H9 (cell line): ENCODE data around the gene CNNM1. TPM values are rescaled to one million over a fixed set of nuclear protein-coding genes. Genes with fewer than 3 reads are reported as not detected.
A peak's percentile ranks its signal among the peaks of the same experiment; 100 is the strongest.

Source experiments
- DNase-seq: peaks from one replicate; pipeline ENCODE4 v3.0.0-alpha.2; 2017
- H2AFZ ChIP-seq: one replicate; pipeline ENCODE4 v1.6.1; 2013; ENCODE audit warnings: mild to moderate bottlenecking, low read length, control low read depth, moderate library complexity
- H2AK5ac ChIP-seq: 2 replicates; pipeline ENCODE4 v1.6.1; 2013; ENCODE audit warnings: low read length, control low read depth, mixed read lengths; ENCODE audit not compliant: insufficient read length
- H2BK120ac ChIP-seq: one replicate; pipeline ENCODE4 v1.6.1; 2013; ENCODE audit warnings: low read depth, mild to moderate bottlenecking, low read length, control low read depth, inconsistent platforms; ENCODE audit not compliant: poor library complexity, severe bottlenecking
- H2BK12ac ChIP-seq: 2 replicates; pipeline ENCODE4 v1.6.1; 2013; ENCODE audit warnings: low read length, control low read depth, mixed read lengths, low read depth; ENCODE audit not compliant: insufficient read length
- H2BK15ac ChIP-seq: 2 replicates; pipeline ENCODE4 v1.6.1; 2013; ENCODE audit warnings: low read depth, low read length, control low read depth
- H2BK20ac ChIP-seq: one replicate; pipeline ENCODE4 v1.6.1; 2013; ENCODE audit warnings: low read depth, mild to moderate bottlenecking, low read length, control low read depth, inconsistent platforms; ENCODE audit not compliant: poor library complexity, severe bottlenecking
- H2BK5ac ChIP-seq: 2 replicates; pipeline ENCODE4 v1.6.1; 2013; ENCODE audit warnings: low read length, control low read depth, mixed read lengths; ENCODE audit not compliant: insufficient read length
- H3K14ac ChIP-seq: 2 replicates; pipeline ENCODE4 v1.6.1; 2013; ENCODE audit warnings: low read length, control low read depth; ENCODE audit not compliant: insufficient read depth
- H3K18ac ChIP-seq: 2 replicates; pipeline ENCODE4 v1.6.1; 2013; ENCODE audit warnings: low read depth, mild to moderate bottlenecking, mixed read lengths, low read length, control low read depth; ENCODE audit not compliant: insufficient read length
- H3K23ac ChIP-seq: 2 replicates; pipeline ENCODE4 v1.6.1; 2013; ENCODE audit warnings: low read length, control low read depth, mixed read lengths, low read depth; ENCODE audit not compliant: insufficient read length
- H3K23me2 ChIP-seq: 2 replicates; pipeline ENCODE4 v1.6.1; 2013; ENCODE audit warnings: low read depth, mild to moderate bottlenecking, mixed read lengths, low read length, control low read depth; ENCODE audit not compliant: insufficient read length, poor library complexity, severe bottlenecking
- H3K27ac ChIP-seq: 2 replicates; pipeline ENCODE4 v1.5.1; 2013; ENCODE audit warnings: low read length, control low read depth, mixed read lengths, low read depth; ENCODE audit not compliant: insufficient read length
- H3K27me3 ChIP-seq: 2 replicates; pipeline ENCODE4 v1.6.1; 2013; ENCODE audit warnings: low read length, control low read depth, inconsistent platforms; ENCODE audit not compliant: insufficient read depth
- H3K4ac ChIP-seq: 2 replicates; pipeline ENCODE4 v1.6.1; 2013; ENCODE audit warnings: low read depth, mild to moderate bottlenecking, control low read depth, inconsistent platforms, low read length, moderate library complexity
- H3K4me1 ChIP-seq: 2 replicates; pipeline ENCODE4 v1.6.1; 2013; ENCODE audit warnings: low read length, control low read depth, inconsistent platforms; ENCODE audit not compliant: insufficient read depth
- H3K4me2 ChIP-seq: 2 replicates; pipeline ENCODE4 v1.6.1; 2013; ENCODE audit warnings: low read length, control low read depth, mixed read lengths; ENCODE audit not compliant: insufficient read length, insufficient read depth
- H3K56ac ChIP-seq: 2 replicates; pipeline ENCODE4 v1.6.1; 2013; ENCODE audit warnings: low read depth, mild to moderate bottlenecking, mixed read lengths, low read length, control low read depth; ENCODE audit not compliant: insufficient read length
- H3K79me1 ChIP-seq: 2 replicates; pipeline ENCODE4 v1.6.1; 2013; ENCODE audit warnings: low read depth, mild to moderate bottlenecking, moderate library complexity, low read length, control low read depth, inconsistent platforms; ENCODE audit not compliant: insufficient read depth, poor library complexity, severe bottlenecking
- H3K79me2 ChIP-seq: 2 replicates; pipeline ENCODE4 v1.6.1; 2013; ENCODE audit warnings: low read length, control low read depth, inconsistent platforms; ENCODE audit not compliant: insufficient read depth
- H3K9ac ChIP-seq: 2 replicates; pipeline ENCODE4 v1.6.1; 2013; ENCODE audit warnings: low read length, control low read depth, mixed read lengths; ENCODE audit not compliant: insufficient read length; ENCODE audit errors: extremely low read depth
- H3K9me3 ChIP-seq: one replicate; pipeline ENCODE4 v1.6.1; 2013; ENCODE audit warnings: low read depth, low read length, inconsistent platforms; ENCODE audit not compliant: control insufficient read depth
- H3T11ph ChIP-seq: one replicate; pipeline ENCODE4 v1.6.1; 2013; ENCODE audit warnings: mild to moderate bottlenecking, low read length, control low read depth, inconsistent platforms
- H4K20me1 ChIP-seq: one replicate; pipeline ENCODE4 v1.6.1; 2013; ENCODE audit not compliant: control insufficient read depth, insufficient read length, insufficient read depth
- H4K5ac ChIP-seq: 2 replicates; pipeline ENCODE4 v1.6.1; 2013; ENCODE audit warnings: low read depth, mild to moderate bottlenecking, mixed read lengths, low read length, control low read depth; ENCODE audit not compliant: insufficient read length
- H4K8ac ChIP-seq: replicated peaks from 2 replicates; pipeline ENCODE4 v1.6.1; 2013; ENCODE audit warnings: low read length, control low read depth, mixed read lengths, low read depth; ENCODE audit not compliant: insufficient read length
- H4K91ac ChIP-seq: 2 replicates; pipeline ENCODE4 v1.6.1; 2013; ENCODE audit warnings: low read depth, mild to moderate bottlenecking, moderate library complexity, mixed read lengths, low read length, control low read depth; ENCODE audit not compliant: insufficient read length
- H3K27ac Mint-ChIP-seq, 3 experiments: 2 replicates in 2 of 3; 3 replicates in 1 of 3; pipeline ENCODE4 v1.8.0; 2020 to 2021; ENCODE audit warnings: mixed read lengths in 3 of 3, mild to moderate bottlenecking in 1 of 3, moderate library complexity in 1 of 3
- H3K27me3 Mint-ChIP-seq: 2 replicates; pipeline ENCODE4 v1.8.0; 2021; ENCODE audit warnings: low read depth, mild to moderate bottlenecking, moderate library complexity, mixed read lengths
- H3K36me3 Mint-ChIP-seq, 3 experiments: 2 replicates in 2 of 3; 3 replicates in 1 of 3; pipeline ENCODE4 v1.8.0; 2020 to 2021; ENCODE audit warnings: low read depth in 3 of 3, mixed read lengths in 3 of 3; ENCODE audit not compliant: insufficient read depth in 1 of 3
- H3K4me1 Mint-ChIP-seq, 2 experiments: 2 replicates each; pipeline ENCODE4 v1.8.0; 2020; ENCODE audit warnings: mixed read lengths in 2 of 2
- H3K4me3 Mint-ChIP-seq, 2 experiments: 2 replicates in 1 of 2; 3 replicates in 1 of 2; pipeline ENCODE4 v1.8.0; 2020 to 2021; ENCODE audit warnings: mild to moderate bottlenecking in 2 of 2, mixed read lengths in 2 of 2, moderate library complexity in 1 of 2
- H3K9me3 Mint-ChIP-seq, 2 experiments: 2 replicates in 1 of 2; 3 replicates in 1 of 2; pipeline ENCODE4 v1.8.0; 2020; ENCODE audit warnings: mild to moderate bottlenecking in 2 of 2, mixed read lengths in 2 of 2, moderate library complexity in 1 of 2
- WGBS: extraction: QIAGEN DNeasy Blood & Tissue Kit; methylation state at CpG from one replicate; pipeline ENCODE4 v1.1.7; 2013; ENCODE audit warnings: missing lambda C conversion rate, low lambda C conversion rate, mixed read lengths; ENCODE audit not compliant: insufficient read length; ENCODE audit errors: extremely low coverage; 5-methylcytosine and 5-hydroxymethylcytosine counted together
- total RNA-seq: library from RNA; stranded (reverse); gene quantifications from 2 replicates; pipeline ENCODE4 v1.2.1, GENCODE V29; 2021
- TF ChIP-seq, protein P1 (sequence below): fragments of 200-600 bp; sonication (generic); conservative IDR thresholded peaks from 3 replicates; pipeline ENCODE4 v1.8.0; 2021; ENCODE audit warnings: antibody characterized with exemption, mild to moderate bottlenecking

Gene CNNM1
- total RNA-seq, 1 experiment from 2014 or later = 0.35 TPM

DNA sequence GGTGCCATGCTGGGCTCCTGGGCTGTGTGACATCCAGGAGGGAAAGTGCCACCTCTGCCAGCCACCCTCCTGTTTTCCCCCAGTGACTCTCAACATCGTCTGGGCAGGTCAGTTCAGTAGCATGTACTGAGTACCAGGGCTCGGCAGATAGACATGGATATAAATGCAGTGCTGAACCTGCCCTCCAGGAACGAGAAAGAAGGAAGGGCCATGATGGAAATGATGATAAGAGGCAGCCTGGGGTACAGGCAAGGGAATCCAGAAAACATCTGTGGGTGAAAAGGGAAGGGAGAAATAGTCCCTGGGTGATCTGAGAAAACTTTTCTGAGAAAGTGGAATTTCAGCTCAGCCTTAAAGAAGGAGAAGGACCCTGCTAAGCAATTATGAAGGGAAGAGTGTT, 12.1 kb downstream of the CNNM1 start:
- Histone ChIP-seq H3K4me2 (no peak overlapping the region), H2BK120ac (no peak overlapping the region), H3K4ac (no peak overlapping the region), H2BK12ac (no peak overlapping the region), H3K4me1 (no peaks in the 10 kb centered on the region), H3K9me3 (no peaks in the 10 kb centered on the region), H2BK5ac (no peak overlapping the region), H4K5ac (no peak overlapping the region), H4K8ac (no peak overlapping the region), H4K91ac (no peak overlapping the region), H3K23ac (no peak overlapping the region), H2AK5ac (no peak overlapping the region), H3K14ac (no peak overlapping the region), H2AFZ (no peak overlapping the region), H3T11ph (no peak overlapping the region), H3K79me1 (no peaks in the 10 kb centered on the region), H3K9ac (no peak overlapping the region), H3K27me3 (no peaks in the 10 kb centered on the region), H2BK15ac (no peak overlapping the region), H3K23me2 (no peaks in the 10 kb centered on the region), H3K79me2 (no peaks in the 10 kb centered on the region), H4K20me1 (no peaks in the 10 kb centered on the region), H3K56ac (no peak overlapping the region), H2BK20ac (no peak overlapping the region), H3K18ac (no peak overlapping the region), H3K27ac (no peak overlapping the region)
- Mint-ChIP-seq H3K9me3 (0 out of 5 replicates have a peak, but pooled peaks cover 0 to 2% of the 10 kb centered on the region in 2 experiments), H3K27me3 (peaks cover 9% of the 10 kb centered on the region), H3K4me1 (peaks cover 5 to 16% of the 10 kb centered on the region in 2 experiments), H3K4me3 (no peak overlapping the region), H3K27ac (0 out of 7 replicates have a peak overlapping the region, but pooled peaks of 1 of the 3 experiments have one; percentile 5), H3K36me3 (peaks cover 0 to 8% (median 0%) of the 10 kb centered on the region in 3 experiments; a peak in 2 of 7 replicates)
- TF ChIP-seq, protein P1, sequence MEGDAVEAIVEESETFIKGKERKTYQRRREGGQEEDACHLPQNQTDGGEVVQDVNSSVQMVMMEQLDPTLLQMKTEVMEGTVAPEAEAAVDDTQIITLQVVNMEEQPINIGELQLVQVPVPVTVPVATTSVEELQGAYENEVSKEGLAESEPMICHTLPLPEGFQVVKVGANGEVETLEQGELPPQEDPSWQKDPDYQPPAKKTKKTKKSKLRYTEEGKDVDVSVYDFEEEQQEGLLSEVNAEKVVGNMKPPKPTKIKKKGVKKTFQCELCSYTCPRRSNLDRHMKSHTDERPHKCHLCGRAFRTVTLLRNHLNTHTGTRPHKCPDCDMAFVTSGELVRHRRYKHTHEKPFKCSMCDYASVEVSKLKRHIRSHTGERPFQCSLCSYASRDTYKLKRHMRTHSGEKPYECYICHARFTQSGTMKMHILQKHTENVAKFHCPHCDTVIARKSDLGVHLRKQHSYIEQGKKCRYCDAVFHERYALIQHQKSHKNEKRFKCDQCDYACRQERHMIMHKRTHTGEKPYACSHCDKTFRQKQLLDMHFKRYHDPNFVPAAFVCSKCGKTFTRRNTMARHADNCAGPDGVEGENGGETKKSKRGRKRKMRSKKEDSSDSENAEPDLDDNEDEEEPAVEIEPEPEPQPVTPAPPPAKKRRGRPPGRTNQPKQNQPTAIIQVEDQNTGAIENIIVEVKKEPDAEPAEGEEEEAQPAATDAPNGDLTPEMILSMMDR = no peak
- DNase-seq = no peak
- no CpG with 5 or more reads among the region's 3 CpGs for WGBS
